GM18951 (cell line): ENCODE measurements around the gene NLRP6.
"Not testable (repeated sequence)": the region's sequence is repeated elsewhere in the genome, so short reads cannot be mapped to it uniquely, and the experiment has no call there.

Experiments
- POLR2A ChIP-seq: IDR thresholded peaks from 4 replicates; pipeline ENCODE4 v1.6.1; 2011; ENCODE audit warnings: mild to moderate bottlenecking; ENCODE audit not compliant: insufficient read length, insufficient read depth; ENCODE audit errors: extremely low read depth
- in situ Hi-C: fragments of 300-500 bp; cut with MboI; formaldehyde crosslinking; loops from one replicate; pipeline ENCODE4 v1.12.0; 2022; ENCODE audit warnings: low sequenced_read_pairs, mixed read lengths, inconsistent platforms; ENCODE audit not compliant: unreplicated experiment

Gene NLRP6

DNA sequence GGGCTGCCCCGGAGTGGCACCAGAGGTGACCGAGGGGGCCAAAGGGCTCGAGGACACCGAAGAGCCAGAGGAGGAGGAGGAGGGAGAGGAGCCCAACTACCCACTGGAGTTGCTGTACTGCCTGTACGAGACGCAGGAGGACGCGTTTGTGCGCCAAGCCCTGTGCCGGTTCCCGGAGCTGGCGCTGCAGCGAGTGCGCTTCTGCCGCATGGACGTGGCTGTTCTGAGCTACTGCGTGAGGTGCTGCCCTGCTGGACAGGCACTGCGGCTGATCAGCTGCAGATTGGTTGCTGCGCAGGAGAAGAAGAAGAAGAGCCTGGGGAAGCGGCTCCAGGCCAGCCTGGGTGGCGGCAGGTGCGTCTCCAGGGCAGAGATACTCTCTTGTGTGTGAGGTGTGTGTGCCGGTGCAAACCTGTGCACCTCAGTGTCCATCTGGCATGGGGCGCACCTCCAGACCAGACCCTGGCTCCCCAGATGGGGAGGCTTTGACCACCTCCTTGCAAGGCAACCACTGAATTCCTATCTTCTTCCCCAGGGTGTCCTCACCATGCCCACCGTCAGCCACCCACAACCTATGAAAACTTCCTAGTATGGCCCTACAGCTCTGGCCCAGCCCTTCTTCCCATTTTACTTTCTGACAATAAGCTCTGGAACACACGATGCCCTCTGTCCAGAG, 3.4 kb downstream of the NLRP6 start:
- no peak for TF ChIP-seq POLR2A
- in situ Hi-C loops: no loop called here

GRCh38 chr11:282171-282570, 4.0 kb downstream of the NLRP6 start:
- no peak for TF ChIP-seq POLR2A
- in situ Hi-C loops: no loop called here

DNA sequence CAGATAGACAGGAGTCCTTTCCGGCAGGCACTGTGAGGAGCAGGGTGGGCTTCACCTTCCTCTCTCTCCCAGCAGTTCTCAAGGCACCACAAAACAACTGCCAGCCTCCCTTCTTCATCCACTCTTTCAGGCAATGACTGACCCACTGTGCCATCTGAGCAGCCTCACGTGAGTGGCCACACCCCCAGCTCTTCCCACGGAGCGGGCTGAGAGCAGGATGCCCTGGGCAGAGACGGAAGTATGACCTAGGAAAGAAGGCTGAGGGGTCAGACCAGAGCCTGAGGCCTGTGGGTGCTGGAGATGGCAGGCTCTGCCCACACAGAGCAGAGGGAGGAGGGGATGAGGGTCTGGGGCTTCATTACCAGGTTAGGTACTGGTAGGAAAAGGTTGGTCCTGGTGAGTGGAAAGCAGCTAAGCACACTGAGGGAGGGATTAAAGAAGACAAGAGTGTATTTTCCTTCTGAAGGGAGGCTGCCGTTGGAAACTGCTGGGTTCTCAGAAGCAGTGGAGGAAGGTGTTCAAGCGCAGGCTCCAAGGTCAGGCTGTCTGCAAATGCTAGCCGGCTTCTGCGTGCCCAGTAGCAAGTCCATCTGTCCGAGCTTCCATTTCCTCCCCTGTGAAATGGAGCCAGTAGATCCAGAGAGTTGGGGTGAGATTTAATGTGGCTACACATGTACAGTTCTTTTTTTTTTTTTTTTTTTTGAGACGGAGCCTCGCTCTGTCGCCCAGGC, 4.6 kb downstream of the NLRP6 start:
- in situ Hi-C loops: no loop called here
- no peak for TF ChIP-seq POLR2A

- in situ Hi-C loops: no loop called here
Observed at GRCh38 chr11:283405-284104, 5.3 kb downstream of the NLRP6 start.

GRCh38 chr11:284105-285020, 6.2 kb downstream of the NLRP6 start:
- no peak for TF ChIP-seq POLR2A
- in situ Hi-C loops: no loop called here

More at GRCh38 chr11:283405-284104, 5.3 kb downstream of the NLRP6 start:
- TF ChIP-seq POLR2A: no peak

- in situ Hi-C loops: no loop called here
- no peak for TF ChIP-seq POLR2A
Observed at GRCh38 chr11:285021-285893, 7.0 kb downstream of the NLRP6 start.

DNA sequence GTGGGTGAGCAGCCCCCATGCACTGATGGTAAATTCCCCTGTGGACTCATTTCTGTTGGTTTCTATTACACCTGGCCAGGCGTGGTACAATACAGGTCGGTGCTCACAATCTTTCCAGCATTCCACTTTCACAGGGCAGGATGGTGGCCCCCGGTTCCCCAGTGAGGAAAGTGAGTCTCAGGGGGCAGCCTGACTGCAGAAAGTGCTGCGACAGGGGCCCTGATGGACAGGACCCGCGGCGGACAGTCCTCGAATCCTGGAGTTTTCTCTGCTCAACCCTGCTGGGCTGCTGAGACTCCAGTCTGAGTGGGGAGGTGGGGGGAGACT, 7.7 kb downstream of the NLRP6 start:
- in situ Hi-C loops: no loop called here
- no peak for TF ChIP-seq POLR2A

- in situ Hi-C loops: not testable (repeated sequence)
Observed at GRCh38 chr11:286977-287820, 9.0 kb downstream of the NLRP6 start.

- TF ChIP-seq POLR2A: no peak
- in situ Hi-C loops: no loop called here
Observed at GRCh38 chr11:287821-288477, 9.7 kb downstream of the NLRP6 start.

DNA sequence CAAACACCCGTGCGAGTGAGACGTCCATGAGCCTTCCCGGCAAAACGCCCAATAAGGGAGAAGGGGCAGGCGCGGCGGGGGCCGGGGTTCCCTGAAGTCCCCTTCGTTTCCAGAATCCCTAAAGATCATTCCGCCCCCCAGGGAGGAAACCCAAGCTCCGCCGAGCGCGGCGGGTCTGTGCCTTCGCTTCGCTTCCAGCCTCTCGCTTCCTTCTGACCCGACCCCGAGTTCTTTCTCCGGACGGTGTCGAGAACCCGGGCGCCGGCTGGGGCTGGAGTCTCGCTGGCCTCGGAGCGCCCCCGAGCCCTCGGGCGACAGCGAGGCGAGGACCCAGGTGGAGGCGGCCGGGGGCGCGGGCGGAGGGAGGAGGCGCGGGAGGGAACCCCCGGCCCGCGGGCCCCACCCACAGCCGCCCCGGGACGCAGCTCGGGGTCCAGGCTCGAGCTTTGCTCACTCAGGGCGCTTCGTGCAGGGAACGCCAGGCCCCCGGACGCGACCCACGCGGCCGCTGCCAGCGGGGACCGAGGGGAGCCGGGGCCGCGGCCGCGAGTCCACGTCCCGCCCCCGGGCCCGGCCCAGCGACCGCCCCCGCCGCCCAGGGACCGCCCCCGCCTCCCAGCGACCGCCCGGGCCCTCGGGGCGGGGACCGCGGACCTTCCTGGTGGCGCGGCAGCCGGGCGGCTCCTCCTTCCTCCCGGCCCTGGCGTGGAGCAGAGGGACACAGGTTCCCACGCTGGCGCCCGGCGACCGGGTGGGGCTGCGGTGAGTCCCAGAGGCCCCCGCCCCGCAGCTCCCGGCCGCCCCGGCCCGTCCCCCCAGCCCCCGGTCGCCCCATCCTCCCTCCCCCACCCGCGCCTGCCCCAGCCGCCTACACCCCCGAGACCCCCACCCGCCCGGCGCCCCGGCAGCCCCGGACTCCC, 10.5 kb downstream of the NLRP6 start, which contains the start of gene PGGHG:
PGGHG (plus strand) TSS at position 649 of the 920 bp plus-strand sequence. CDS start 691 bp downstream, outside the sequence.
- in situ Hi-C loops: no loop called here
- TF ChIP-seq POLR2A: peak; percentile 68
